ENCODE results near the gene DOCK8.
A peak's percentile ranks its signal among the peaks of the same experiment; 100 is the strongest.

DOCK8 gene

DNA sequence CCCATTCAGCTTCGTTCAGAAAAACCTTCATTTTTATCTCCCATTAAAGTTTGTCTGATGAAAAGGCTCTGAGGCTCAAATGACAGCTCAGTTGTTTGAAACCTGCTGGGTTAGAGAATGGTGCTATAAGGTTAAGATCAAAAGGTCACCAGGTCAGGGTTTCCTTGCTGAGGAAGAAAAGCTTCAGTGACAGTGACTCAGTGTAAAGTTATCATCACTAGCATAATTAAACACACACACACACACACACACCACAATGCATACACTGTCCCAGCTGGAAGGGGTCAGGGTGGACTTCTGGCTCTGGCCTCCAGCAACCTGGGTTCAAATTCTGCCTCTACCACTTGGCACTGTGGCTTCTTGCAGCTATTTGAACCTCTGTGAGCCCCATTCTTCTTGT, 281.1 kb downstream of the DOCK8 start:
- no peak for DNase-seq (ENCODE audit: low read depth)

DNA sequence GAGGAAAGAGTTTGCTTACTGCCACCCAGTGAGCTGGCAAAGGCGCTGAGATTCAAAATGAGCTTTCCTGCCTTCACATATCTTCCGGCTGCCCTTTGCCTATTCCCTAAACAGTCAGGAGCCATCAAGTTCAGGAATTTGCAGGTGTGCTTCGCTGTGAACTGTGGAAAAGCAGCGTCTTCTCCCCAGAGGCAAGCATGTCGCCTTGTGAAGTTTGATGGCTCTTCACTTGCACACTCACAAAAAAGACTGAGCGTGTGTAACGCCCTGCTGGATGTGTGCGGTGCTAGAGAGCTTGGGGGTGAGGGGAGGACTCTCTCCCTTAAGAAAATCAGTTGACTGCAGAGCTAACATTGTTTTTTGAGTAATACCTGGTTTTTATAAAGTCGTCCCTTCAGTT, 288.7 kb downstream of the DOCK8 start:
- no peak for DNase-seq (ENCODE audit: low read depth)

DNA sequence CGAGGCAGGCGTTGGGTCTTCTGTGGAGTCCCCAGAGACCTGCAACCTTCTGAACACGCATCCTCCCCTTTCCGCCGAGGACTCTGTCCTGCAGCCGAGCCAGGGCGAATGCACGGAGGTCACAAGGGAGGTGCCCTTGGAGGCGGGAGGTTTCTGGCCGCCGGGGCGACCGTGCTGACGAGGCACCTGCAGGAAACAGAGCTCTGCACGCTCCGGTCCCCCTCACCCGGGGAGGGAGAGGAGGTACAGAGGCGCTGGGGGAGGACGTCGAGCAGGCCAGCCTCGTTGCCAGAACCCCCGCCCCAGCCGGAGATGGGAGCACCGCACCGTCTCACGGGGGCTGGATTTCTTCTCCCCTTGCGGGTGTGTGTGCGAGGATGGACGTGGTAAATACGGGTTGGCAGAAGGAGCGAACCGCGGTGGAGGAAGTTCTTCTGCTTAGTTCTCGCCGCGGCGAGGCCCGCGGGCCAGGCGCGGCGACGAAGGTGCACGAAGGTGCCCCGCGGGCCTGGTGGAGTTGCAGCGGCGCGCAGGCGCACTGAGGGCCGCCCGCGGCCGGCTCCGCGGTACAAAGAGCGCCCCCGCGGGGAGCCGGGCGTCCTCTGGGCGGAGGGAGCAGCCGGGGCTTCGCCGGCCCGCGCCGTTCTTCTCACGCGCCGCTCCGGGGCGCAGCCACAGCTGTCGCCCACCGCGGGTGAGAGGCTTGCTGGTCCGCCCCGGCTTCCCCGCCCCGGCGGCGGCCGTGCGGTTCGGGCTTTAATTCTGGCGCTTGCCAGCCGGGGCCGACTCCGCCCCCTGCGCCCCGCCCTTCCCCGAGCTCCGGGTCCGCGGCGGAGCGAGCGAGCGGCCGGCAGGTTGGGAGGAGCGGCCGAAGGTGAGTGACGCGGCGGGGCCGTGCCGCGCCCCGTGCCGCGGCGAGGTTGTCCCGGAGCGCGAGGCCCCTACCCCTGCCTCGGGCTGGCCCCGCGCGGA, 289.5 kb downstream of the DOCK8 start, which contains the start of gene KANK1:
TSS of gene KANK1 (plus strand) at position 815 of the 972 bp plus-strand sequence.
- peak; percentile 63 for DNase-seq (ENCODE audit: low read depth)

DNA sequence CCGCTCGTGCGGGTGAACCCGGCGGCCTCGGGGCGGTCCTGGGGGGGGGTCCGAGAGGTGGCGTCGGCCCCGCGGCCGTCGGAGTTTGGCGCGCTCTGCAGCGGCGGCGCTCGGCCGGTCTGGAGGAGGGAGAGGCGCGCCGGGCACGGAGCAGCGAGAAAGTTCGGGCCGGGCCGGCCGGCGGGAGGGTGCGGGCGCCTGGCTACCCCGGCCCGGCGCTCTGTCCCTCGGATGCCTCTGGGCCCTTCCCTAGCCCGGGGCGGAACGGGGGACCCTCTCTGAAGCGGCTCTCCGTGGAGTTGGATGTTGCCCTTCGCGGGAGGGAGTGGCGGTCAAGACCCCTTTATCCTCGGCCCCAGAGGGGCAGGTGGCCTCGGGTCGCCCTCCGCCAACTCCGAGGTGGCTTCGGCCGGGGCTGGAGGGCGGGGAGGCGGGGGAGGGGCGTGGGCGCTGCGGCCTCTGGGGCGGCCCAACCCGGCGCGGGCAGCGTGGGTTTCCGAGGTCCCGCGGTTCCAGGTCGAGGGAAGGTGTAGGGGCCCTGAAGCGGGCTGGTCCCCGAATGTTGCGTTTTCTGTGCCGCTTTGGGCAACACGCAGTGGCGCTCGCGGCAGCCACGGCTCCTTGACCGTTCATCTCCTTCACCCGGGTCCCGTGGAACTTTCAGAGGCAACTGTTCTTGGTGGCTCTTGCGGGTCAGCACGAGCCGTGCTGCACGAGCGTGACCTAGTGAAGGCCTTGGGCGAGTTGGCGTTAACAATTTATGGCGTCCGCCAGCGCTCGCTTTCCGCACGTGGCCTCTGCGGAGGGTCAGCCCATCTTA, 290.5 kb downstream of the DOCK8 start:
- no peak for DNase-seq (ENCODE audit: low read depth)

DNA sequence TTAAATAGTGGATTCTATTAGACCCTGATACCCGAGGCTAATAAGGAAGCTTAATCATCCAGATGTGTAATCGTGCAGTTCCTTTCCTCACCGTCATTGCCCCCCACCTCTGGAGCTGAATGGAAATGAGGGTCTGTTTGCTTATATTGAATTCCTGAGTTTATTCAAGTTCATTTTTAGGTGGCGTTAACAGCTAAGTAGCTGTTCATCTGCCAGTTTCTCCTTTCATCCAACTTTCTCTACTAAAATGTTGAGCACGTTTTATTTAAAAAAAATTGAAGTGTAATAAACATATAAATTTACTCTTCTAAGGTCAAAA, 291.0 kb downstream of the DOCK8 start:
- DNase-seq (ENCODE audit: low read depth): no peak

DNA sequence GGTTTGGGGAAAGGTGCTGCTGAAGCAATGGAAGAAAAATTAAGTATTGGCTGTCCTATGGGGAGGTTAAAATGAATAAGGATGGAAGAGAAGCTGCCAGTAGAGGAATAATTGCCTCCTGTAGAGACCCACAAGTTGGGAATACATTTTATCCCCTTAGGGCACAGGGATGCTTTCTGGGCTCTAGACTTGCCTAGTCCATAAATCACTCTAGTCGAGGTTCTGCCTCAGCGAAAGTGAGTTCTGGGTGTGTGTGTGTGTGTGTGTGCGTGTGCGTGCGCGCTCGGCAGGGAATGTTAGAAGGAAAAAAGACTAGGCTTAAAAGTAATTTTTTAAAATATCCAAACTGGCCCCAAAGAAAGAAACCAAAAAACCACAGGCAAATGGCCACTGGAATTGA, 291.6 kb downstream of the DOCK8 start:
- no peak for DNase-seq (ENCODE audit: low read depth)

DNA sequence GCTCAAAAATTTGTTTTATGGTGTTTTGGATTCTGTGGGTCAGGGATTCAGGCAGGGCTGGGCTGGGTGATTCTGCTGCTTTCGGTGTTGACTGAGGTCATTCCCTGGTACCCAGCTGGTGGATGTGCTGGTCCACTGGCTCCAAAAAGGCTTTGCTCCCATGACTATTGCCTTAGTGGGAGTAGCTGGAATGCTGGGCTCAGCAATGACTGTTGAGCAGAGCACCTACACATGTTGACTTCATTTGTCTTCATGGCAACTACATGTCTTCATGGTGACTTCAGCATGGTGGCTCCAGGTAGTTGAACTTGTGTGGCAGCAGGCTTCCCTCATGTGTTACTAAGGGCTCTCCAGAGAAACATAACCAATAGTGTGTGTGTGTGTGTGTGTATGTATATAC, 297.2 kb downstream of the DOCK8 start:
- DNase-seq (ENCODE audit: low read depth): no peak

DNA sequence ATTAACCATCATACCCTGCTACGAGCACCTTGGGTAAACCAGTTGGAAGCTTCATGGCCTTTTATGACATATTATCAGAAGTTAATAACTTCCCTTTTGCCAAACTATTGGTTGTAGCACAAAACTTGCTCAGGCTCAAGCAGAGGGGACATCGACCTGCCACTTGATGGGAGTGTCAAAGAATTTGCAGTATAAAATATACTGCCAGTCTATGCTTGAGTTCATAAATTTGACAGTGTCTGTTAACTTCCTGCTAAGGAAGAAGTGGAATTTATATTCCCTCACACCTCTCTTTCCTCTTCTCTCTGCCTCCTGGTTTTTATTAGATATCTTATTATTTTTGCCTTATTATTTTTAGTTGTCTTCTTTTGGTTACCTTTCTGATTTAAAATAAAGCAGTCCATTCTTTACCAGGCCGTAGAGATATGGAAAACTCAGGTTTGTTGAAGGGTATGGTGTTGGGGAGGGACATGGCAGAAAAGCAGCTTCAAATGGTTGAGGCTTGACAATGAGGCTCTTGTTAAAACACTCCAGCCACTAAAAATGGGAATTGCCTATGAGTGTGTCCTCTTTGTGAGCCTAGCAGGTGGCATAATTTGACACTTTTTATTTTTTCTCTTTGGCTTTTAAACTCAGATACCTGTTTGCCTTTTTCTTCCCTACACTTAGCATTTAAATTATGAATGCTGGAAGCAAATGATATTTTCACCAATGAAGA, 298.0 kb downstream of the DOCK8 start:
- DNase-seq (ENCODE audit: low read depth): no peak

Measured in T-helper 22 cell (primary cell).